ENCODE results near the gene OLFML2A.

OLFML2A gene

GRCh38 chr9:124794902-124795491 lies 18.1 kb downstream of the OLFML2A start:
- Histone ChIP-seq H3K4me1 (ENCODE audit: insufficient read depth, poor library complexity, severe bottlenecking) (peaks cover 12% of the 10 kb centered on the region), H3K4me3 (ENCODE audit: severe bottlenecking) (no peak overlapping the region), H3K9me3 (ENCODE audit: severe bottlenecking) (no peaks in the 10 kb centered on the region), H3K36me3 (ENCODE audit: low read depth) (no peaks in the 10 kb centered on the region), H3K27ac (ENCODE audit: poor library complexity, severe bottlenecking) (no peak overlapping the region), H3K27me3 (ENCODE audit: insufficient read depth, poor library complexity, severe bottlenecking) (no peaks in the 10 kb centered on the region)
- no peak for TF ChIP-seq CTCF (IDR thresholded peaks at IDR 0.05; ENCODE audit: poor library complexity, severe bottlenecking)
- DNase-seq (ENCODE audit: low spot score) (no peak), ATAC-seq (ENCODE audit: low read depth) (no peak)

GRCh38 chr9:124795881-124796431 lies 19.0 kb downstream of the OLFML2A start:
- ATAC-seq (ENCODE audit: low read depth): no peak

GRCh38 chr9:124797343-124798103 lies 20.6 kb downstream of the OLFML2A start:
- Histone ChIP-seq H3K4me1 (ENCODE audit: insufficient read depth, poor library complexity, severe bottlenecking) (peaks cover 12% of the 10 kb centered on the region), H3K9me3 (ENCODE audit: severe bottlenecking) (no peaks in the 10 kb centered on the region), H3K27ac (ENCODE audit: poor library complexity, severe bottlenecking) (no peak overlapping the region), H3K4me3 (ENCODE audit: severe bottlenecking) (no peak overlapping the region), H3K36me3 (ENCODE audit: low read depth) (no peaks in the 10 kb centered on the region), H3K27me3 (ENCODE audit: insufficient read depth, poor library complexity, severe bottlenecking) (no peaks in the 10 kb centered on the region)
- ATAC-seq (ENCODE audit: low read depth) (no peak), DNase-seq (ENCODE audit: low spot score) (no peak)
- no peak for TF ChIP-seq CTCF (IDR thresholded peaks at IDR 0.05; ENCODE audit: poor library complexity, severe bottlenecking)

More at GRCh38 chr9:124795881-124796431, 19.0 kb downstream of the OLFML2A start:
- Histone ChIP-seq H3K27ac (ENCODE audit: poor library complexity, severe bottlenecking) (no peak overlapping the region), H3K9me3 (ENCODE audit: severe bottlenecking) (no peaks in the 10 kb centered on the region), H3K4me1 (ENCODE audit: insufficient read depth, poor library complexity, severe bottlenecking) (peaks cover 12% of the 10 kb centered on the region), H3K4me3 (ENCODE audit: severe bottlenecking) (no peak overlapping the region), H3K27me3 (ENCODE audit: insufficient read depth, poor library complexity, severe bottlenecking) (no peaks in the 10 kb centered on the region), H3K36me3 (ENCODE audit: low read depth) (no peaks in the 10 kb centered on the region)
- no peak for TF ChIP-seq CTCF (IDR thresholded peaks at IDR 0.05; ENCODE audit: poor library complexity, severe bottlenecking)
- no peak for DNase-seq (ENCODE audit: low spot score)

- Histone ChIP-seq H3K4me1 (ENCODE audit: insufficient read depth, poor library complexity, severe bottlenecking) (peaks cover 3% of the 10 kb centered on the region), H3K27ac (ENCODE audit: poor library complexity, severe bottlenecking) (no peak overlapping the region), H3K4me3 (ENCODE audit: severe bottlenecking) (no peak overlapping the region), H3K36me3 (ENCODE audit: low read depth) (no peaks in the 10 kb centered on the region), H3K9me3 (ENCODE audit: severe bottlenecking) (no peaks in the 10 kb centered on the region), H3K27me3 (ENCODE audit: insufficient read depth, poor library complexity, severe bottlenecking) (no peaks in the 10 kb centered on the region)
- ATAC-seq (ENCODE audit: low read depth) (no peak), DNase-seq (ENCODE audit: low spot score) (no peak)
- TF ChIP-seq CTCF (IDR thresholded peaks at IDR 0.05; ENCODE audit: poor library complexity, severe bottlenecking): no peak
Measured at GRCh38 chr9:124799274-124800006, 22.5 kb downstream of the OLFML2A start.
